HL-60 (cell line): ENCODE results near the gene TMED4.

Experiments
- DNase-seq, 2 experiments: peaks; one replicate each; pipeline ENCODE4 v3.0.0-alpha.2; 2010 to 2020; ENCODE audit warnings: low read depth in 1 of 2, low spot score in 1 of 2
- H3K27ac ChIP-seq: fragments of 250-450 bp; sonication (Bioruptor Pico); replicated peaks from 2 replicates; pipeline ENCODE4 v1.5.1; 2020; ENCODE audit warnings: mild to moderate bottlenecking, moderate library complexity
- H3K27me3 ChIP-seq: fragments of 250-450 bp; sonication (Bioruptor Pico); 2 replicates; pipeline ENCODE4 v1.5.1; 2021; ENCODE audit warnings: mild to moderate bottlenecking, moderate library complexity; ENCODE audit not compliant: insufficient read depth, poor library complexity, severe bottlenecking
- H3K4me3 ChIP-seq: replicated peaks from 2 replicates; pipeline ENCODE4 v1.5.1; 2011; ENCODE audit warnings: mild to moderate bottlenecking, control low read depth, low read length; ENCODE audit not compliant: insufficient read depth
- CTCF ChIP-seq: IDR thresholded peaks from one replicate; pipeline ENCODE4 v1.5.1; 2011; ENCODE audit warnings: low read length, control low read depth, inconsistent platforms; ENCODE audit not compliant: insufficient read depth
- GABPA ChIP-seq: IDR thresholded peaks from 2 replicates; pipeline ENCODE4 v1.6.1; 2012; ENCODE audit warnings: low read depth
- POLR2AphosphoS5 ChIP-seq: IDR thresholded peaks from 2 replicates; pipeline ENCODE4 v1.6.1; 2012; ENCODE audit warnings: low read depth
- REST ChIP-seq: IDR thresholded peaks from 2 replicates; pipeline ENCODE4 v1.6.1; 2012; ENCODE audit warnings: low read depth; ENCODE audit not compliant: insufficient replicate concordance
- SPI1 ChIP-seq: IDR thresholded peaks from 2 replicates; pipeline ENCODE4 v1.6.1; 2012; ENCODE audit warnings: low read depth, mild to moderate bottlenecking, borderline replicate concordance

Gene TMED4

GRCh38 chr7:44548893-44549292 lies 33.1 kb downstream of the TMED4 start:
- no peak for DNase-seq
- TF ChIP-seq SPI1, result no peak
- TF ChIP-seq CTCF, result no peak
- TF ChIP-seq REST, result no peak
- no peak for TF ChIP-seq GABPA
- TF ChIP-seq POLR2AphosphoS5, result no peak
- no peaks in the 10 kb centered on the region for H3K27me3 ChIP-seq
- no peak overlapping the region for H3K4me3 ChIP-seq
- no peak overlapping the region for H3K27ac ChIP-seq

- Histone ChIP-seq H3K27me3 (no peaks in the 10 kb centered on the region), H3K27ac (no peak overlapping the region), H3K4me3 (no peak overlapping the region)
- DNase-seq, result no peak
- TF ChIP-seq REST (no peak), SPI1 (no peak), POLR2AphosphoS5 (no peak), GABPA (no peak), CTCF (no peak)
These were observed 34.3 kb downstream of the TMED4 start for GRCh38 chr7:44547536-44548231.

GRCh38 chr7:44541876-44542610 lies 40.0 kb downstream of the TMED4 start:
- H3K27ac ChIP-seq, result no peak overlapping the region
- H3K27me3 ChIP-seq, result no peaks in the 10 kb centered on the region
- TF ChIP-seq REST (no peak), POLR2AphosphoS5 (no peak), GABPA (no peak), CTCF (no peak), SPI1 (no peak)
- no peak overlapping the region for H3K4me3 ChIP-seq
- DNase-seq, result no peak
